Coronary artery (tissue), 2 donors: Measurements from ENCODE around the gene RASL11A.
"Not testable (repeated sequence)": the region's sequence is repeated elsewhere in the genome, so short reads cannot be mapped to it uniquely, and the experiment has no call there.

Source experiments
- DNase-seq: peaks from one replicate; pipeline ENCODE4 v3.0.0-alpha.2; 2017; ENCODE audit warnings: low spot score
- H3K27ac ChIP-seq, 2 donors: fragments of 200-600 bp; sonication (generic); one replicate each; pipeline ENCODE4 v1.5.1; 2016 to 2019
- H3K4me3 ChIP-seq: fragments of 200-600 bp; sonication (generic); 2 replicates; pipeline ENCODE4 v1.5.1; 2016; ENCODE audit warnings: mild to moderate bottlenecking, moderate library complexity
- TF ChIP-seq, protein P1 (sequence below): fragments of 200-600 bp; sonication (generic); IDR thresholded peaks from one replicate; pipeline ENCODE4 v1.5.1; 2019; ENCODE audit warnings: antibody characterized with exemption

The RASL11A gene

DNA sequence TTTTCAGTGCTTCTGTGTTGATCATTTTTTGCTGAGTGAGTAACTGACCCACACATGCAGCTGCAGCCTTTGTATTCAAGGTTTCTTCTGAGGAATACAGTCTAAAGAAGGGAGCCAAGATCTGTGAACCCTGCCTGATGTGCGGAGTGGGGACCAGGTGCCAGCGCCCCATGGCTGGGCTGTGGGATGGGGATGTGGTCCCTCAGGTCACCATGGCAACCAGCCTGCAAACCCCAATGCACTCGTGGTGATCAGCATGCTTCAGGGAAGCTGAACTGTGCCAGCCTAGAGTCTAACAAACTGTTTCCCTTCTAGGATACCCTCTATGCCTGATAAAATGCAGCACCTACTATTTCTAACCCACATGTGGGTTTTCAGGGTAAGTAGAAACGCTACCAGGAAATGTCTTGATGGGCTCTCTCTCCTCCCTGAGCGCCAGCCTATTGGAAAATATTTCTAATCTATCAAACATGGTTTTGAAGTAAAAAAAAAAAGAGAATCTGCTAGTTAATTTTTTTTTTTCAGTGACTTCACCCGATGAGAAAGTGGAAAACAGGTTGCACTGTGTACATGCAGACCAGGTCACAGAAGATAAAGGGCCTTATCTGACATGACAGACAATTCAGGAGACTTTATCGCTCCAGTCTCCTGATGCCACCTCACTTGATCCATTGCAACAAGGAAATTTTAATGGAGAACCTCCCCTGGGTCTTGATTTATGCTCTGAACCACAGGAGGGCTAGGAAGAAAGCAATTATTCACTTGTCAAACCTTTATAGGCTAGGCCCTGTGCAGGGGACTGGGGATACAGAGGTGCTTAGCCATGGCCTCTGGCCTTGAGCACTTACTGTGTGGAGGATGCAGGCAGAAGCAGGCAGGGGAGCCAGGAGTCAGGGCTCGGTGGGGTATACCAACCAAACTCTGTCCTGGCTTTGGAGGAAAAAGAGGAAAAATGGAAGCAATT is 51.1 kb downstream of the RASL11A start:
- no peak for DNase-seq
- H3K4me3 ChIP-seq, result no peak overlapping the region
- TF ChIP-seq, protein P1, sequence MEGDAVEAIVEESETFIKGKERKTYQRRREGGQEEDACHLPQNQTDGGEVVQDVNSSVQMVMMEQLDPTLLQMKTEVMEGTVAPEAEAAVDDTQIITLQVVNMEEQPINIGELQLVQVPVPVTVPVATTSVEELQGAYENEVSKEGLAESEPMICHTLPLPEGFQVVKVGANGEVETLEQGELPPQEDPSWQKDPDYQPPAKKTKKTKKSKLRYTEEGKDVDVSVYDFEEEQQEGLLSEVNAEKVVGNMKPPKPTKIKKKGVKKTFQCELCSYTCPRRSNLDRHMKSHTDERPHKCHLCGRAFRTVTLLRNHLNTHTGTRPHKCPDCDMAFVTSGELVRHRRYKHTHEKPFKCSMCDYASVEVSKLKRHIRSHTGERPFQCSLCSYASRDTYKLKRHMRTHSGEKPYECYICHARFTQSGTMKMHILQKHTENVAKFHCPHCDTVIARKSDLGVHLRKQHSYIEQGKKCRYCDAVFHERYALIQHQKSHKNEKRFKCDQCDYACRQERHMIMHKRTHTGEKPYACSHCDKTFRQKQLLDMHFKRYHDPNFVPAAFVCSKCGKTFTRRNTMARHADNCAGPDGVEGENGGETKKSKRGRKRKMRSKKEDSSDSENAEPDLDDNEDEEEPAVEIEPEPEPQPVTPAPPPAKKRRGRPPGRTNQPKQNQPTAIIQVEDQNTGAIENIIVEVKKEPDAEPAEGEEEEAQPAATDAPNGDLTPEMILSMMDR, result no peak
- H3K27ac ChIP-seq, result no peak overlapping the region

DNA sequence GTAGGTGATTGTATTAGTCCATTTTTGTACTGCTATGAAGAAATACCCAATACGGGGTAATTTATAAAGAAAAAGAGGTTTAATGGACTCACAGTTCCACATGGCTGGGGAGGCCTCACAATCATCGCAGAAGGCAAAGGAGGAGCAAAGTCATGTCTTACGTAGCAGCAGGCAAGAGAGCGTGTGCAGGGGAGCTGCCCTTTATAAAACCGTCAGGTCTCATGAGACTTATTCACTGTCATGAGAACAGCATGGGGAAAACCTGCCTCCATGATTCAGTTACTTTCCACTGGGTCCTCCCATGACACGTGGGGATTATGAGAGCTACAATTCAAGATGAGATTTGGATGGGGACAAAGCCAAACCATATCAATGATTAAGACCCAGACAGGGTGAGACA is 51.8 kb downstream of the RASL11A start:
- DNase-seq, H3K27ac ChIP-seq, H3K4me3 ChIP-seq: not testable (repeated sequence)
